Breast epithelium (tissue), 3 donors: Measurements from ENCODE around the gene MMRN1.

Source experiments
- POLR2AphosphoS5 ChIP-seq, 3 donors: sonication (generic); formaldehyde crosslinking; IDR thresholded peaks; one replicate each; pipeline ENCODE4 v1.6.1; 2017; ENCODE audit warnings: antibody characterized with exemption in 3 of 3
- TF ChIP-seq, protein P1 (sequence below), 3 donors: fragments of 450-650 bp; IDR thresholded peaks; one replicate each; pipeline ENCODE4 v1.5.1; 2016 to 2017; ENCODE audit warnings: antibody characterized with exemption in 3 of 3, mild to moderate bottlenecking in 3 of 3, moderate library complexity in 3 of 3

DNA sequence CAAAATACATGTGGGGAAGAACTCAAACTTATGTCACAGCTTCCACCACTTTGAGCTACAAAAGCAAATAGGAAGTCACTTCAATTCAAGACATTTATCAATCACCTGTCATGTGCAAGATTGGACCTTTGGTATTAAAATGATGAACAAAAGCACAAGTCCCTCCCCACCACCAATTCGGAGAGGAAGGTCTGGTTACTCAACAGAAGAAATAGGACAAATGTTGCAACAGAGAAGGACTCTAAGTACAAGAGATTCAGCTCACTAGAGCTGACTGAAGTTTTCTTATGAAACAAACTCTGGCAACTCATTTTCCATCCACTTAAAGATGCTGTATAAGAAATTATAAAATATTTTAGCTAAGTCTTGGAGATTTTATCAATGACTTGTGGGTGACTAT lies 16.0 kb upstream of the MMRN1 start:
- TF ChIP-seq, protein P1, sequence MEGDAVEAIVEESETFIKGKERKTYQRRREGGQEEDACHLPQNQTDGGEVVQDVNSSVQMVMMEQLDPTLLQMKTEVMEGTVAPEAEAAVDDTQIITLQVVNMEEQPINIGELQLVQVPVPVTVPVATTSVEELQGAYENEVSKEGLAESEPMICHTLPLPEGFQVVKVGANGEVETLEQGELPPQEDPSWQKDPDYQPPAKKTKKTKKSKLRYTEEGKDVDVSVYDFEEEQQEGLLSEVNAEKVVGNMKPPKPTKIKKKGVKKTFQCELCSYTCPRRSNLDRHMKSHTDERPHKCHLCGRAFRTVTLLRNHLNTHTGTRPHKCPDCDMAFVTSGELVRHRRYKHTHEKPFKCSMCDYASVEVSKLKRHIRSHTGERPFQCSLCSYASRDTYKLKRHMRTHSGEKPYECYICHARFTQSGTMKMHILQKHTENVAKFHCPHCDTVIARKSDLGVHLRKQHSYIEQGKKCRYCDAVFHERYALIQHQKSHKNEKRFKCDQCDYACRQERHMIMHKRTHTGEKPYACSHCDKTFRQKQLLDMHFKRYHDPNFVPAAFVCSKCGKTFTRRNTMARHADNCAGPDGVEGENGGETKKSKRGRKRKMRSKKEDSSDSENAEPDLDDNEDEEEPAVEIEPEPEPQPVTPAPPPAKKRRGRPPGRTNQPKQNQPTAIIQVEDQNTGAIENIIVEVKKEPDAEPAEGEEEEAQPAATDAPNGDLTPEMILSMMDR (IDR thresholded peaks at IDR 0.05) = no peak
- no peak for TF ChIP-seq POLR2AphosphoS5 (IDR thresholded peaks at IDR 0.05)
